ENCODE measurements around the gene SMIM38. TPM values are rescaled to one million over a fixed set of nuclear protein-coding genes. Genes with fewer than 3 reads are reported as not detected.

The SMIM38 gene
- total and polyA plus RNA-seq, 9 of the 15 experiments (the other 6 are each of a cell fraction or from before 2014, with no cell fraction given): 0.07 to 1.2 (median 0.21) TPM; not detected in 2

GRCh38 chr11:69107413-69107812 lies 48.3 kb upstream of the SMIM38 start (continued):
- TF ChIP-seq CUX1 (CRISPR knock-in tag; IDR thresholded peaks at IDR 0.05) (no peak), UBTF (IDR thresholded peaks at IDR 0.05; ENCODE audit: borderline replicate concordance in 1 of 2, low read depth in 2 of 2, low read length in 2 of 2) (no peak), ZKSCAN1 (IDR thresholded peaks at IDR 0.05; ENCODE audit: low read depth, low read length) (no peak)
